BLaER1 (cell line): Measurements from ENCODE around the gene PWWP2B.

ENCODE experiments used
- H3K27ac ChIP-seq: shearing (Covaris generic); formaldehyde crosslinking; 2 replicates; pipeline ENCODE4 v1.8.1; 2022
- H3K27me3 ChIP-seq: shearing (Covaris generic); formaldehyde crosslinking; 2 replicates; pipeline ENCODE4 v1.8.1; 2022
- H3K36me3 ChIP-seq: shearing (Covaris generic); formaldehyde crosslinking; 2 replicates; pipeline ENCODE4 v1.8.1; 2022
- H3K4me1 ChIP-seq: shearing (Covaris generic); formaldehyde crosslinking; 2 replicates; pipeline ENCODE4 v1.8.1; 2022
- H3K4me2 ChIP-seq: shearing (Covaris generic); formaldehyde crosslinking; 2 replicates; pipeline ENCODE4 v1.8.1; 2022
- H3K4me3 ChIP-seq: shearing (Covaris generic); formaldehyde crosslinking; 2 replicates; pipeline ENCODE4 v1.8.1; 2022
- H3K9ac ChIP-seq: shearing (Covaris generic); formaldehyde crosslinking; 2 replicates; pipeline ENCODE4 v1.8.1; 2022
- H3K9me3 ChIP-seq: shearing (Covaris generic); formaldehyde crosslinking; 2 replicates; pipeline ENCODE4 v1.8.1; 2022
- H4K20me1 ChIP-seq: shearing (Covaris generic); formaldehyde crosslinking; 2 replicates; pipeline ENCODE4 v1.8.1; 2022
- Cebpa-rat ChIP-seq: shearing (Covaris generic); IDR thresholded peaks from 2 replicates; pipeline ENCODE4 v1.8.1; 2022

Gene PWWP2B

GRCh38 chr10:132460071-132460470 lies 63.1 kb downstream of the PWWP2B start:
- no peak for TF ChIP-seq Cebpa-rat
- Histone ChIP-seq H3K27ac (no peak overlapping the region), H3K4me1 (peaks cover 60% of the 10 kb centered on the region), H3K9me3 (no peaks in the 10 kb centered on the region), H3K27me3 (0 out of 2 replicates have a peak, but pooled peaks cover 4% of the 10 kb centered on the region), H3K4me3 (no peak overlapping the region), H3K4me2 (no peak overlapping the region), H3K9ac (no peak overlapping the region), H4K20me1 (peaks cover 36% of the 10 kb centered on the region; the same call in 1 of the 2 replicates), H3K36me3 (no peaks in the 10 kb centered on the region)

GRCh38 chr10:132460691-132461090 lies 63.7 kb downstream of the PWWP2B start:
- no peak for TF ChIP-seq Cebpa-rat
- peaks cover 36% of the 10 kb centered on the region; the same call in 1 of the 2 replicates for H4K20me1 ChIP-seq
- H3K4me1 ChIP-seq = peaks cover 60% of the 10 kb centered on the region
- H3K4me2 ChIP-seq = peak overlapping the region; percentile 89
- no peak overlapping the region for H3K4me3 ChIP-seq
- 0 out of 2 replicates have a peak, but pooled peaks cover 4% of the 10 kb centered on the region for H3K27me3 ChIP-seq
- H3K9ac ChIP-seq = no peak overlapping the region
- H3K36me3 ChIP-seq = no peaks in the 10 kb centered on the region
- H3K9me3 ChIP-seq = no peaks in the 10 kb centered on the region
- H3K27ac ChIP-seq = no peak overlapping the region

- H3K9me3 ChIP-seq = no peaks in the 10 kb centered on the region
- peaks cover 36% of the 10 kb centered on the region; the same call in 1 of the 2 replicates for H4K20me1 ChIP-seq
- peak overlapping the region; percentile 89 for H3K4me2 ChIP-seq
- H3K4me1 ChIP-seq = peaks cover 60% of the 10 kb centered on the region
- H3K27me3 ChIP-seq = 0 out of 2 replicates have a peak, but pooled peaks cover 4% of the 10 kb centered on the region
- TF ChIP-seq Cebpa-rat = no peak
- no peak overlapping the region for H3K9ac ChIP-seq
- no peaks in the 10 kb centered on the region for H3K36me3 ChIP-seq
- H3K4me3 ChIP-seq = no peak overlapping the region
- no peak overlapping the region for H3K27ac ChIP-seq
These were observed 64.2 kb downstream of the PWWP2B start for GRCh38 chr10:132461103-132461682.

- Histone ChIP-seq H3K9me3 (no peaks in the 10 kb centered on the region), H3K36me3 (no peaks in the 10 kb centered on the region), H4K20me1 (peaks cover 32% of the 10 kb centered on the region; the same call in 1 of the 2 replicates), H3K4me3 (no peak overlapping the region), H3K27me3 (0 out of 2 replicates have a peak, but pooled peaks cover 4% of the 10 kb centered on the region), H3K4me2 (peak overlapping the region; percentile 89), H3K9ac (no peak overlapping the region), H3K4me1 (peaks cover 60% of the 10 kb centered on the region), H3K27ac (no peak overlapping the region)
- TF ChIP-seq Cebpa-rat = no peak
These were observed 64.8 kb downstream of the PWWP2B start for GRCh38 chr10:132461683-132462231.

GRCh38 chr10:132462463-132463332 lies 65.7 kb downstream of the PWWP2B start:
- Histone ChIP-seq H3K9me3 (no peaks in the 10 kb centered on the region), H3K4me2 (peak overlapping the region; percentile 89), H3K27me3 (0 out of 2 replicates have a peak, but pooled peaks cover 4% of the 10 kb centered on the region), H3K4me3 (no peak overlapping the region), H4K20me1 (peaks cover 30% of the 10 kb centered on the region; the same call in 1 of the 2 replicates), H3K9ac (no peak overlapping the region), H3K36me3 (no peaks in the 10 kb centered on the region), H3K4me1 (peaks cover 64% of the 10 kb centered on the region), H3K27ac (no peak overlapping the region)
- no peak for TF ChIP-seq Cebpa-rat

- Histone ChIP-seq H3K4me1 (peaks cover 61% of the 10 kb centered on the region), H4K20me1 (peaks cover 30% of the 10 kb centered on the region; the same call in 1 of the 2 replicates), H3K4me2 (peak overlapping the region; percentile 89), H3K9me3 (no peaks in the 10 kb centered on the region), H3K27ac (no peak overlapping the region), H3K4me3 (no peak overlapping the region), H3K36me3 (no peaks in the 10 kb centered on the region), H3K27me3 (0 out of 2 replicates have a peak, but pooled peaks cover 4% of the 10 kb centered on the region), H3K9ac (no peak overlapping the region)
- TF ChIP-seq Cebpa-rat = no peak
These were observed 66.6 kb downstream of the PWWP2B start for GRCh38 chr10:132463333-132464255.

GRCh38 chr10:132464256-132465192 lies 67.5 kb downstream of the PWWP2B start:
- no peak for TF ChIP-seq Cebpa-rat
- Histone ChIP-seq H3K4me2 (peak overlapping the region; percentile 14), H3K27ac (no peak overlapping the region), H3K9me3 (no peaks in the 10 kb centered on the region), H3K4me3 (no peak overlapping the region), H3K27me3 (0 out of 2 replicates have a peak, but pooled peaks cover 1% of the 10 kb centered on the region), H3K4me1 (peaks cover 66% of the 10 kb centered on the region), H4K20me1 (peaks cover 21% of the 10 kb centered on the region; the same call in 1 of the 2 replicates), H3K36me3 (no peaks in the 10 kb centered on the region), H3K9ac (no peak overlapping the region)

- Histone ChIP-seq H3K36me3 (no peaks in the 10 kb centered on the region), H3K27ac (no peak overlapping the region), H3K4me1 (peaks cover 75% of the 10 kb centered on the region), H3K4me3 (no peak overlapping the region), H3K9me3 (no peaks in the 10 kb centered on the region), H3K4me2 (no peak overlapping the region), H3K27me3 (no peaks in the 10 kb centered on the region), H4K20me1 (peaks cover 17% of the 10 kb centered on the region; the same call in 1 of the 2 replicates), H3K9ac (no peak overlapping the region)
- no peak for TF ChIP-seq Cebpa-rat
These were observed 68.3 kb downstream of the PWWP2B start for GRCh38 chr10:132465193-132465888.
